Activated CD4-positive, alpha-beta memory T cell treated with anti-CD3 and anti-CD28 coated beads for 36 hours (primary cell): ENCODE results near the gene BRI3. TPM values are rescaled to one million over a fixed set of nuclear protein-coding genes. Genes with fewer than 3 reads are reported as not detected.

Experiments used
- CTCF ChIA-PET: fragments of 350-600 bp; sonication (Branson Sonifier 250); formaldehyde crosslinking; loops from one replicate; lab custom pipeline; 2021; ENCODE audit warnings: antibody characterized with exemption, inconsistent platforms; lab: Charles Lee
- POLR2A ChIA-PET: fragments of 350-600 bp; sonication (Branson Sonifier 250); formaldehyde crosslinking; loops from one replicate; lab custom pipeline; 2021; ENCODE audit warnings: antibody characterized with exemption; lab: Charles Lee
- DNase-seq: peaks from one replicate; pipeline ENCODE4 v3.0.0-alpha.2; 2020
- H3K27ac Mint-ChIP-seq: one replicate; pipeline ENCODE4 v1.8.0; 2021; ENCODE audit warnings: mixed read lengths
- H3K27me3 Mint-ChIP-seq: one replicate; pipeline ENCODE4 v1.8.0; 2021; ENCODE audit warnings: mixed read lengths
- H3K36me3 Mint-ChIP-seq: one replicate; pipeline ENCODE4 v1.8.0; 2021; ENCODE audit warnings: mixed read lengths
- H3K4me1 Mint-ChIP-seq: one replicate; pipeline ENCODE4 v1.8.0; 2021; ENCODE audit warnings: low read depth, mixed read lengths
- H3K4me3 Mint-ChIP-seq: one replicate; pipeline ENCODE4 v1.8.0; 2021; ENCODE audit warnings: mild to moderate bottlenecking, mixed read lengths
- H3K9me3 Mint-ChIP-seq: one replicate; pipeline ENCODE4 v1.8.0; 2021; ENCODE audit warnings: mixed read lengths
- intact Hi-C: fragments of 100-400 bp; cut with micrococcal nuclease; formaldehyde crosslinking; loops from one replicate; pipeline ENCODE4 v1.15.1; 2023
- total RNA-seq, 2 experiments: library from RNA; stranded (reverse); gene quantifications; one replicate each; pipeline ENCODE4 v1.2.3, GENCODE V29; 2021

The BRI3 gene
- total RNA-seq, 2 experiments from 2014 or later: 52.0 to 52.9 TPM

- Mint-ChIP-seq H3K36me3 (peaks cover 22% of the 10 kb centered on the region), H3K4me1 (peaks cover 35% of the 10 kb centered on the region), H3K27ac (peak overlapping the region; percentile 72), H3K9me3 (no peaks in the 10 kb centered on the region), H3K4me3 (no peak overlapping the region), H3K27me3 (no peaks in the 10 kb centered on the region)
- POLR2A ChIA-PET: no interaction called here
- CTCF ChIA-PET: no interaction called here
- intact Hi-C loops: no loop called here
- peak; percentile 50 for DNase-seq
These were observed 26.4 kb upstream of the BRI3 start for GRCh38 chr7:98254951-98255610.

- intact Hi-C loops: no loop called here
- H3K9me3 Mint-ChIP-seq: no peaks in the 10 kb centered on the region
- no peak for DNase-seq
- peaks cover 29% of the 10 kb centered on the region for H3K4me1 Mint-ChIP-seq
- CTCF ChIA-PET: no interaction called here
- H3K27ac Mint-ChIP-seq: peak overlapping the region; percentile 1
- POLR2A ChIA-PET: no interaction called here
- H3K27me3 Mint-ChIP-seq: no peaks in the 10 kb centered on the region
- no peak overlapping the region for H3K4me3 Mint-ChIP-seq
- H3K36me3 Mint-ChIP-seq: peaks cover 23% of the 10 kb centered on the region
These were observed 25.1 kb upstream of the BRI3 start for GRCh38 chr7:98256431-98256830.

GRCh38 chr7:98257701-98258100 is 23.8 kb upstream of the BRI3 start:
- DNase-seq: no peak
- intact Hi-C loops: no loop called here
- POLR2A ChIA-PET: no interaction called here
- H3K4me1 Mint-ChIP-seq: peaks cover 25% of the 10 kb centered on the region
- peaks cover 29% of the 10 kb centered on the region for H3K36me3 Mint-ChIP-seq
- H3K27me3 Mint-ChIP-seq: no peaks in the 10 kb centered on the region
- no peak overlapping the region for H3K4me3 Mint-ChIP-seq
- no peaks in the 10 kb centered on the region for H3K9me3 Mint-ChIP-seq
- H3K27ac Mint-ChIP-seq: no peak overlapping the region
- CTCF ChIA-PET: interaction anchor here (0.7 kb wide), 1 partner anchor 147 kb away, joined by 3 read pairs; no protein-coding TSS in a partner anchor

GRCh38 chr7:98265841-98266271 is 15.6 kb upstream of the BRI3 start:
- intact Hi-C loops: no loop called here
- no peak overlapping the region for H3K27ac Mint-ChIP-seq
- POLR2A ChIA-PET: no interaction called here

GRCh38 chr7:98266840-98267239 is 14.6 kb upstream of the BRI3 start:
- intact Hi-C loops: no loop called here
- Mint-ChIP-seq H3K36me3 (peaks cover 8% of the 10 kb centered on the region), H3K4me1 (peaks cover 3% of the 10 kb centered on the region), H3K27ac (no peak overlapping the region), H3K4me3 (no peak overlapping the region), H3K9me3 (no peaks in the 10 kb centered on the region), H3K27me3 (no peaks in the 10 kb centered on the region)
- ChIA-PET POLR2A (interaction anchor here (0.6 kb wide), 1 partner anchor 14 kb away, joined by 3 read pairs; no protein-coding TSS in a partner anchor), CTCF (interaction anchor here (1.0 to 1.2 kb wide), 2 partner anchors 98 to 134 kb away, joined by 3 to 4 read pairs; partner anchors contain the start of gene BAIAP2L1)
- DNase-seq: no peak

More at GRCh38 chr7:98265841-98266271, 15.6 kb upstream of the BRI3 start:
- Mint-ChIP-seq H3K27me3 (no peaks in the 10 kb centered on the region), H3K9me3 (no peaks in the 10 kb centered on the region), H3K36me3 (peaks cover 14% of the 10 kb centered on the region), H3K4me1 (peaks cover 3% of the 10 kb centered on the region), H3K4me3 (no peak overlapping the region)
- CTCF ChIA-PET: no interaction called here
- DNase-seq: no peak

GRCh38 chr7:98267303-98267702 is 14.2 kb upstream of the BRI3 start:
- intact Hi-C loops: no loop called here
- Mint-ChIP-seq H3K9me3 (no peaks in the 10 kb centered on the region), H3K4me1 (peaks cover 3% of the 10 kb centered on the region), H3K27ac (no peak overlapping the region), H3K4me3 (no peak overlapping the region), H3K27me3 (no peaks in the 10 kb centered on the region), H3K36me3 (peaks cover 6% of the 10 kb centered on the region)
- CTCF ChIA-PET: interaction anchor here (1.0 to 1.2 kb wide), 2 partner anchors 99 to 134 kb away, joined by 3 to 4 read pairs; partner anchors contain the start of gene BAIAP2L1
- POLR2A ChIA-PET: interaction anchor here (0.6 kb wide), 1 partner anchor 13 kb away, joined by 3 read pairs; no protein-coding TSS in a partner anchor
- no peak for DNase-seq

GRCh38 chr7:98276241-98276761 is 5.2 kb upstream of the BRI3 start:
- POLR2A ChIA-PET: interaction anchor here (0.6 kb wide), 1 partner anchor 28 kb away, joined by 3 read pairs; no protein-coding TSS in a partner anchor
- DNase-seq: no peak
- CTCF ChIA-PET: no interaction called here
- no peaks in the 10 kb centered on the region for H3K9me3 Mint-ChIP-seq
- intact Hi-C loops: no loop called here
- H3K4me1 Mint-ChIP-seq: peaks cover 3% of the 10 kb centered on the region
- no peak overlapping the region for H3K27ac Mint-ChIP-seq
- no peaks in the 10 kb centered on the region for H3K27me3 Mint-ChIP-seq
- no peak overlapping the region for H3K4me3 Mint-ChIP-seq
- H3K36me3 Mint-ChIP-seq: no peaks in the 10 kb centered on the region

- Mint-ChIP-seq H3K27me3 (no peaks in the 10 kb centered on the region), H3K36me3 (peaks cover 2% of the 10 kb centered on the region), H3K4me3 (no peak overlapping the region), H3K4me1 (peaks cover 14% of the 10 kb centered on the region), H3K27ac (no peak overlapping the region), H3K9me3 (no peaks in the 10 kb centered on the region)
- ChIA-PET POLR2A (no interaction called here), CTCF (no interaction called here)
- intact Hi-C loops: no loop called here
- DNase-seq: no peak
These were observed 3.1 kb upstream of the BRI3 start for GRCh38 chr7:98278408-98278807.

- Mint-ChIP-seq H3K27ac (no peak overlapping the region), H3K9me3 (no peaks in the 10 kb centered on the region), H3K4me3 (no peak overlapping the region), H3K27me3 (no peaks in the 10 kb centered on the region), H3K36me3 (peaks cover 2% of the 10 kb centered on the region), H3K4me1 (peaks cover 20% of the 10 kb centered on the region)
- POLR2A ChIA-PET: no interaction called here
- no peak for DNase-seq
- CTCF ChIA-PET: no interaction called here
- intact Hi-C loops: no loop called here
These were observed 2.5 kb upstream of the BRI3 start for GRCh38 chr7:98278936-98279335.

GRCh38 chr7:98280296-98280695 is 1.2 kb upstream of the BRI3 start:
- ChIA-PET POLR2A (interaction anchor here (0.8 kb wide), 1 partner anchor 13 kb away, joined by 3 read pairs; no protein-coding TSS in a partner anchor), CTCF (interaction anchor here (1.1 kb wide), 1 partner anchor 598 kb away, joined by 4 read pairs; the partner anchor contains the start of gene TRRAP)
- Mint-ChIP-seq H3K27ac (peak overlapping the region; percentile 18), H3K36me3 (peaks cover 2% of the 10 kb centered on the region), H3K9me3 (no peaks in the 10 kb centered on the region), H3K27me3 (no peaks in the 10 kb centered on the region), H3K4me1 (peaks cover 30% of the 10 kb centered on the region), H3K4me3 (peak overlapping the region; percentile 75)
- intact Hi-C loops: loop anchor here (2.0 to 5.0 kb wide), 2 partner anchors 137 to 599 kb away; partner anchors contain the start of gene TRRAP
- no peak for DNase-seq

- peaks cover 2% of the 10 kb centered on the region for H3K36me3 Mint-ChIP-seq
These were observed 496 bp downstream of the BRI3 start for GRCh38 chr7:98281757-98282606.

More at GRCh38 chr7:98281757-98282606, 496 bp downstream of the BRI3 start:
- peaks cover 32% of the 10 kb centered on the region for H3K4me1 Mint-ChIP-seq
- intact Hi-C loops: loop anchor here (1.0 to 5.0 kb wide), 5 partner anchors 31 to 597 kb away; partner anchors contain the start of genes BAIAP2L1 and TRRAP
- ChIA-PET CTCF (interaction anchor here (1.2 kb wide), 1 partner anchor 18 kb away, joined by 3 read pairs; no protein-coding TSS in a partner anchor), POLR2A (no interaction called here)
- H3K27ac Mint-ChIP-seq: peak overlapping the region; percentile 66
- no peaks in the 10 kb centered on the region for H3K27me3 Mint-ChIP-seq
- peak overlapping the region; percentile 79 for H3K4me3 Mint-ChIP-seq
- H3K9me3 Mint-ChIP-seq: no peaks in the 10 kb centered on the region
- DNase-seq: peak; percentile 53
